Lung (tissue), 12 donors: Measurements from ENCODE around the gene GPR183. TPM values are rescaled to one million over a fixed set of nuclear protein-coding genes. Genes with fewer than 3 reads are reported as not detected.
A peak's percentile ranks its signal among the peaks of the same experiment; 100 is the strongest.

Source experiments
- ATAC-seq: fragments of 200-7000 bp; cut with Tn5 transposase; one replicate; pipeline ENCODE4 v1.9.1; 2020; ENCODE audit warnings: moderate number of reproducible peaks; ENCODE audit not compliant: insufficient read depth, low FRiP score
- DNase-seq, 3 donors: peaks; one replicate each; pipeline ENCODE4 v3.0.0-alpha.2; 2013 to 2017
- H3K27ac ChIP-seq, 2 donors: one replicate each; pipeline ENCODE4 v1.5.1; 2013; ENCODE audit warnings: mild to moderate bottlenecking in 2 of 2, moderate library complexity in 2 of 2, control low read depth in 1 of 2, inconsistent platforms in 1 of 2, low read depth in 1 of 2, low read length in 1 of 2
- H3K27me3 ChIP-seq, 3 donors: one replicate each; pipeline ENCODE4 v1.5.1; 2013; ENCODE audit warnings: low read length in 2 of 3; ENCODE audit not compliant: control insufficient read depth in 3 of 3, insufficient read depth in 3 of 3
- H3K36me3 ChIP-seq, 4 donors: one replicate each; pipeline ENCODE4 v1.5.1; 2013; ENCODE audit warnings: low read length in 4 of 4, mild to moderate bottlenecking in 1 of 4, moderate library complexity in 1 of 4; ENCODE audit not compliant: control insufficient read depth in 4 of 4, insufficient read depth in 4 of 4
- H3K4me1 ChIP-seq, 5 donors: one replicate each; pipeline ENCODE4 v1.5.1; 2013; ENCODE audit warnings: low read length in 5 of 5, mild to moderate bottlenecking in 2 of 5, moderate library complexity in 1 of 5; ENCODE audit not compliant: control insufficient read depth in 5 of 5, insufficient read depth in 5 of 5
- H3K4me3 ChIP-seq: one replicate; pipeline ENCODE4 v1.5.1; 2013; ENCODE audit warnings: mild to moderate bottlenecking, control low read depth, moderate library complexity
- H3K9ac ChIP-seq, 2 donors: one replicate each; pipeline ENCODE4 v1.5.1; 2013; ENCODE audit warnings: low read length in 2 of 2, control low read depth in 1 of 2; ENCODE audit not compliant: insufficient read depth in 1 of 2
- H3K9me3 ChIP-seq, 4 donors: one replicate each; pipeline ENCODE4 v1.5.1; 2013; ENCODE audit warnings: low read length in 3 of 4, mild to moderate bottlenecking in 1 of 4, moderate library complexity in 1 of 4; ENCODE audit not compliant: control insufficient read depth in 4 of 4, insufficient read depth in 3 of 4
- CTCF ChIP-seq: IDR thresholded peaks from 2 replicates; pipeline ENCODE4 v1.5.1; 2012; ENCODE audit warnings: mild to moderate bottlenecking; ENCODE audit errors: control extremely low read depth, extremely low read depth
- WGBS, 2 donors: extraction: QIAGEN DNeasy Blood & Tissue Kit; methylation state at CpG; one replicate each; pipeline ENCODE4 v1.1.7; 2013; 5-methylcytosine and 5-hydroxymethylcytosine counted together
- polyA plus RNA-seq, 2 donors: library from polyadenylated mRNA; stranded (reverse); fragments of 200-250 nt; gene quantifications; one replicate each; pipeline ENCODE4 v1.2.1, GENCODE V29; 2013
- total RNA-seq, 2 donors: library from RNA; depleted of rRNA in 1 of 2; stranded (reverse); fragments of >200 nt in 1 of 2; gene quantifications; one replicate each; pipeline ENCODE4 v1.2.1, GENCODE V29; 2014 to 2021
- donor health status: control.
- donor health status: control.
- donor health status: Bipolar disorder and iron deficiency.
- donor health status: healthy.
- donor health status: DM: yes; HTN: yes; CAD: no.

Gene GPR183
- total and polyA plus RNA-seq, 4 donors, result 6.3 to 38.3 (median 16.0) TPM

GRCh38 chr13:99330942-99331341 is 23.7 kb upstream of the GPR183 start:
- no peak for TF ChIP-seq CTCF
- DNase-seq (no peak), ATAC-seq (no peak)
- H3K36me3 ChIP-seq, result peaks cover 0 to 5% (median 0%) of the 10 kb centered on the region in 4 donors
- WGBS, 2 donors, result 68 to 78% methylated on average over 6 of the region's 6 CpGs
- no peak overlapping the region for H3K4me3 ChIP-seq
- H3K9ac ChIP-seq, result no peak overlapping the region
- no peaks in the 10 kb centered on the region for H3K9me3 ChIP-seq
- H3K4me1 ChIP-seq, result peaks cover 0 to 35% (median 7%) of the 10 kb centered on the region in 5 donors
- no peaks in the 10 kb centered on the region for H3K27me3 ChIP-seq
- no peak overlapping the region for H3K27ac ChIP-seq

- Histone ChIP-seq H3K27me3 (no peaks in the 10 kb centered on the region), H3K4me3 (no peak overlapping the region), H3K4me1 (peaks cover 0 to 21% (median 6%) of the 10 kb centered on the region in 5 donors), H3K27ac (no peak overlapping the region), H3K9ac (no peak overlapping the region), H3K9me3 (no peaks in the 10 kb centered on the region), H3K36me3 (peaks cover 0 to 5% (median 2%) of the 10 kb centered on the region in 4 donors)
- WGBS, 2 donors, result 36 to 75% methylated on average over 1 of the region's 1 CpG
- DNase-seq, result no peak
- TF ChIP-seq CTCF, result no peak
- no peak for ATAC-seq
These were observed 22.3 kb upstream of the GPR183 start for GRCh38 chr13:99329477-99329876.

- Histone ChIP-seq H3K4me1 (peaks cover 0 to 15% (median 6%) of the 10 kb centered on the region in 5 donors), H3K36me3 (peaks cover 0 to 9% (median 3%) of the 10 kb centered on the region in 4 donors), H3K4me3 (no peak overlapping the region), H3K9me3 (no peaks in the 10 kb centered on the region), H3K9ac (no peak overlapping the region), H3K27ac (no peak overlapping the region), H3K27me3 (no peaks in the 10 kb centered on the region)
- WGBS, 2 donors, result 97% methylated on average over 2 of the region's 2 CpGs
- DNase-seq (no peak), ATAC-seq (no peak)
- no peak for TF ChIP-seq CTCF
These were observed 20.6 kb upstream of the GPR183 start for GRCh38 chr13:99327761-99328160.

GRCh38 chr13:99327126-99327525 is 19.9 kb upstream of the GPR183 start:
- no peak overlapping the region for H3K4me3 ChIP-seq
- H3K9me3 ChIP-seq, result no peaks in the 10 kb centered on the region
- H3K9ac ChIP-seq, result no peak overlapping the region
- 86% methylated on average over 2 of the region's 2 CpGs for WGBS, 2 donors
- ATAC-seq (no peak), DNase-seq (peak in 1 of 3 donors; percentile 22)
- TF ChIP-seq CTCF, result no peak
- no peaks in the 10 kb centered on the region for H3K27me3 ChIP-seq
- peaks cover 0 to 18% (median 4%) of the 10 kb centered on the region in 5 donors for H3K4me1 ChIP-seq
- H3K36me3 ChIP-seq, result peaks cover 0 to 9% (median 3%) of the 10 kb centered on the region in 4 donors
- H3K27ac ChIP-seq, result no peak overlapping the region
